Left lung (tissue), 10 donors: ENCODE data around the gene FCAR. TPM values are rescaled to one million over a fixed set of nuclear protein-coding genes. Genes with fewer than 3 reads are reported as not detected.
"Not testable (repeated sequence)": the region's sequence is repeated elsewhere in the genome, so short reads cannot be mapped to it uniquely, and the experiment has no call there.

Source experiments
- ATAC-seq: fragments of 200-7000 bp; cut with Tn5 transposase; one replicate; pipeline ENCODE4 v1.9.1; 2020; ENCODE audit warnings: moderate library complexity
- DNase-seq, 4 donors: peaks; one replicate each; pipeline ENCODE4 v3.0.0-alpha.2; 2013 to 2020
- H3K27ac ChIP-seq, 2 donors: fragments of 200-600 bp; sonication (generic) in 1 of 2; one replicate each; pipeline versions ENCODE4 v1.5.0 to v1.8.0; 2020 to 2021
- H3K27me3 ChIP-seq, 2 donors: fragments of 200-600 bp; sonication (generic) in 1 of 2; one replicate each; pipeline versions ENCODE4 v1.5.0 to v1.8.0; 2020 to 2021
- H3K36me3 ChIP-seq, 2 donors: fragments of 200-600 bp; sonication (generic) in 1 of 2; one replicate each; pipeline versions ENCODE4 v1.5.0 to v1.8.0; 2020 to 2021
- H3K4me1 ChIP-seq, 2 donors: fragments of 200-600 bp; one replicate each; pipeline ENCODE4 v1.8.0; 2021
- H3K4me3 ChIP-seq, 2 donors: fragments of 200-600 bp; sonication (generic) in 1 of 2; one replicate each; pipeline versions ENCODE4 v1.5.0 to v1.8.0; 2020 to 2021; ENCODE audit warnings: mild to moderate bottlenecking in 1 of 2
- H3K9me3 ChIP-seq, 2 donors: fragments of 200-600 bp; sonication (generic) in 1 of 2; one replicate each; pipeline versions ENCODE4 v1.5.0 to v1.8.0; 2020 to 2021
- intact Hi-C, 2 donors: fragments of 100-400 bp; cut with DNase I; formaldehyde crosslinking; loops; one replicate each; pipeline versions ENCODE4 v1.11.2 to v1.14.2; 2022
- polyA plus RNA-seq, 6 donors: library from polyadenylated mRNA; unstranded; fragments of 120-200 nt; gene quantifications; one replicate each; pipeline ENCODE4 v1.2.1, GENCODE V29; 2013; ENCODE audit not compliant: insufficient read length in 6 of 6
- total RNA-seq, 2 donors: library from RNA; stranded (reverse); fragmentation: NEBNext Ultra II Directional; extraction: Animal tissue kit (Norgen Biotek cat#: 25700); gene quantifications; one replicate each; pipeline ENCODE4 v1.2.1, GENCODE V29; 2021
- TF ChIP-seq, protein P1 (sequence below), 2 donors: fragments of 200-600 bp; sonication (generic) in 1 of 2; IDR thresholded peaks; one replicate each; pipeline versions ENCODE4 v1.5.0 to v1.8.0; 2021; ENCODE audit warnings: antibody characterized with exemption in 2 of 2
- donor health status: DM: no; HTN: yes; CAD: no.
- donor health status: DM: no; HTN: no; CAD: no.

Gene FCAR
- total and polyA plus RNA-seq, 8 donors, result 0.40 to 19.5 (median 0.86) TPM

- Histone ChIP-seq H3K36me3 (no peaks in the 10 kb centered on the region), H3K27ac (no peak overlapping the region), H3K27me3 (peaks cover 0 to 34% of the 10 kb centered on the region in 2 donors), H3K4me3 (no peak overlapping the region), H3K4me1 (peaks cover 0 to 3% of the 10 kb centered on the region in 2 donors), H3K9me3 (peaks cover 0 to 2% of the 10 kb centered on the region in 2 donors)
- TF ChIP-seq, protein P1, sequence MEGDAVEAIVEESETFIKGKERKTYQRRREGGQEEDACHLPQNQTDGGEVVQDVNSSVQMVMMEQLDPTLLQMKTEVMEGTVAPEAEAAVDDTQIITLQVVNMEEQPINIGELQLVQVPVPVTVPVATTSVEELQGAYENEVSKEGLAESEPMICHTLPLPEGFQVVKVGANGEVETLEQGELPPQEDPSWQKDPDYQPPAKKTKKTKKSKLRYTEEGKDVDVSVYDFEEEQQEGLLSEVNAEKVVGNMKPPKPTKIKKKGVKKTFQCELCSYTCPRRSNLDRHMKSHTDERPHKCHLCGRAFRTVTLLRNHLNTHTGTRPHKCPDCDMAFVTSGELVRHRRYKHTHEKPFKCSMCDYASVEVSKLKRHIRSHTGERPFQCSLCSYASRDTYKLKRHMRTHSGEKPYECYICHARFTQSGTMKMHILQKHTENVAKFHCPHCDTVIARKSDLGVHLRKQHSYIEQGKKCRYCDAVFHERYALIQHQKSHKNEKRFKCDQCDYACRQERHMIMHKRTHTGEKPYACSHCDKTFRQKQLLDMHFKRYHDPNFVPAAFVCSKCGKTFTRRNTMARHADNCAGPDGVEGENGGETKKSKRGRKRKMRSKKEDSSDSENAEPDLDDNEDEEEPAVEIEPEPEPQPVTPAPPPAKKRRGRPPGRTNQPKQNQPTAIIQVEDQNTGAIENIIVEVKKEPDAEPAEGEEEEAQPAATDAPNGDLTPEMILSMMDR (IDR thresholded peaks at IDR 0.05), result no peak
- intact Hi-C loops, result no loop called here
- DNase-seq (no peak), ATAC-seq (no peak)
These were observed 47.0 kb downstream of the FCAR start for GRCh38 chr19:54921082-54921481.

- no peaks in the 10 kb centered on the region for H3K4me1 ChIP-seq
- H3K27me3 ChIP-seq, result peaks cover 0 to 23% of the 10 kb centered on the region in 2 donors
- DNase-seq, result no peak
- no peak overlapping the region for H3K27ac ChIP-seq
- no peaks in the 10 kb centered on the region for H3K36me3 ChIP-seq
- no peak for ATAC-seq
- H3K9me3 ChIP-seq, result peaks cover 0 to 15% of the 10 kb centered on the region in 2 donors
- H3K4me3 ChIP-seq, result no peak overlapping the region
- intact Hi-C loops, result no loop called here
- TF ChIP-seq, protein P1 (IDR thresholded peaks at IDR 0.05), result no peak
These were observed 49.2 kb downstream of the FCAR start for GRCh38 chr19:54923276-54923675.

DNA sequence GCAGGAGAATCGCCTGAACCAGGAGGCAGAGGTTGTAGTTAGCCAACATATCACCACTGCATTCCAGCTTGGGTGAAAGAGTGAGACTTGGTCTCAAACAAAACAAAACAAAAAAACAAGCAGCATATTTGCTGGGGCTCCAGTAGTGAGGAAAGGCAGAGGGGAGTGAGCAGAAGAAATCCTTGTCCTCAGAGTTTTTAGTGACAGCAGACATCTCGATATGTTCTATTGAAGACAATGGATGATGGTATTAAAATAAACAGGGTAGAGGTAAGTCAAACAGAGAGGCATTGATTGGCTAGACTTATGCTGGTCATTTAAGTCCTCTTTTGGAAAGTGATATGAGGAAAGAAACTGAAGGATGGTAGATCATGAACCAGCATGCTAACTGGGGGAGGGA is 54.3 kb downstream of the FCAR start:
- TF ChIP-seq, protein P1 (IDR thresholded peaks at IDR 0.05), result no peak
- no peak for ATAC-seq
- intact Hi-C loops, result no loop called here
- Histone ChIP-seq H3K9me3 (peaks cover 0 to 29% of the 10 kb centered on the region in 2 donors), H3K27me3 (peaks cover 0 to 3% of the 10 kb centered on the region in 2 donors), H3K36me3 (no peaks in the 10 kb centered on the region), H3K27ac (no peak overlapping the region), H3K4me3 (no peak overlapping the region), H3K4me1 (no peaks in the 10 kb centered on the region)
- DNase-seq, result no peak

DNA sequence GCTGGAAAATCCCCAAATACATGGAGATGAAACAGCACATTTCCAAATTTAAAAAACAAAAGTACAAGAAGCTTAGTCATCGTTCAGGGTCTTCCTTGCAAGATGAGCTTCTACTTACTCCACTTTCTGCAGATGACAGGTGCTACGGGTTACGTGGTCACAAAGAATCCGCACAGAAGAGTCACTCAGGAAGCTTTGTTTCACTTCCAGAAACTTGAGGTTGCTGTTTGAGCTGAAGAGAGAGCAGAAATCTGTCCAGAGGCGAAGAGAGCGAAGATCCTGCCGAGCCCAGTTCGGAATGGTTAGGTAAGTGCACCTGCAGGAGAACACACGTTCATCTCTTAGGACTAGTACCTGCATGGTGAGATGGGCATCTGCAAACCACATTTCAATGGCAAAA is 63.9 kb downstream of the FCAR start:
- Histone ChIP-seq H3K9me3 (no peaks in the 10 kb centered on the region), H3K36me3 (no peaks in the 10 kb centered on the region), H3K27me3 (peaks cover 0 to 67% of the 10 kb centered on the region in 2 donors), H3K4me3 (no peak overlapping the region), H3K27ac (no peak overlapping the region), H3K4me1 (no peaks in the 10 kb centered on the region)
- intact Hi-C loops, result no loop called here
- DNase-seq (no peak), ATAC-seq (no peak)
- TF ChIP-seq, protein P1 (IDR thresholded peaks at IDR 0.05), result no peak

DNA sequence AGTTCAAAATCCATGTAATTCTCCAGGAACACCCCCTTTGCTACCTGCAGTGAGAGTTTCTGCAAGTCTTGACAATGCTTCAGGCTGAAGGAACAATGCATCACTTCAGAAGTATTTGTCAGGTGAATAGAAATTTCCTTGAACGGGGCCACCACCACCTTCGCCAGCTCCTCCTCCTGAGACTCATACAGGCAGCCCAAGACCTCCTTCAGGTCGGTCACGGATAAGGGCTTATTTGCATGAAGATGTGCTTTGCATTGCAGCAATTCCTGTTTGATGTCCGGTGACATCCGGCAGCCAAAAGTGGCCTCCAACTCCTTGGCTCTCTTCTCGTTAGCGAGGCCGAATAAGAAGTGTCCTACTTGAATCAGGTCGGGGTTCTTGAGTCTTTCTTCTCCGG is 64.9 kb downstream of the FCAR start:
- H3K4me1 ChIP-seq, result no peaks in the 10 kb centered on the region
- no peaks in the 10 kb centered on the region for H3K36me3 ChIP-seq
- H3K9me3 ChIP-seq, result no peaks in the 10 kb centered on the region
- H3K4me3 ChIP-seq, result no peak overlapping the region
- ATAC-seq (no peak), DNase-seq (no peak)
- H3K27me3 ChIP-seq, result peaks cover 0 to 67% of the 10 kb centered on the region in 2 donors
- intact Hi-C loops, result no loop called here
- TF ChIP-seq, protein P1 (IDR thresholded peaks at IDR 0.05), result no peak
- no peak overlapping the region for H3K27ac ChIP-seq

GRCh38 chr19:54939538-54939937 is 65.5 kb downstream of the FCAR start:
- ATAC-seq, H3K27ac ChIP-seq, intact Hi-C loops, DNase-seq, H3K36me3 ChIP-seq, H3K4me3 ChIP-seq, H3K9me3 ChIP-seq, H3K4me1 ChIP-seq: not testable (repeated sequence)
- H3K27me3 ChIP-seq, result peaks cover 0 to 65% of the 10 kb centered on the region in 2 donors
